CD14-positive monocyte (primary cell): ENCODE results near the gene MAGEA1. TPM values are rescaled to one million over a fixed set of nuclear protein-coding genes. Genes with fewer than 3 reads are reported as not detected.
"Not testable (repeated sequence)": the region's sequence is repeated elsewhere in the genome, so short reads cannot be mapped to it uniquely, and the experiment has no call there.

Source experiments
- DNase-seq, 3 donors: peaks; one replicate each; pipeline ENCODE4 v3.0.0-alpha.2; 2011 to 2022
- H2AFZ ChIP-seq: 2 replicates; pipeline ENCODE4 v1.6.0; 2012; ENCODE audit warnings: mild to moderate bottlenecking, low read depth, low read length, inconsistent platforms; ENCODE audit not compliant: insufficient read depth, poor library complexity, severe bottlenecking
- H3K27ac ChIP-seq, 2 donors: 1 replicate in 1 of 2; 2 replicates in 1 of 2; pipeline ENCODE4 v1.5.1; 2012 to 2013; ENCODE audit warnings: low read length in 2 of 2, control low read depth in 1 of 2, inconsistent platforms in 1 of 2, low read depth in 1 of 2, mild to moderate bottlenecking in 1 of 2
- H3K27me3 ChIP-seq, 2 donors: one replicate each; pipeline versions ENCODE4 v1.6.0 to v1.6.1; 2011 to 2013; ENCODE audit warnings: low read length in 2 of 2; ENCODE audit not compliant: control insufficient read depth in 2 of 2, insufficient read depth in 2 of 2
- H3K36me3 ChIP-seq, 2 donors: replicated peaks in 1 of 2; 1 replicate in 1 of 2; 2 replicates in 1 of 2; pipeline versions ENCODE4 v1.5.1 to v1.6.1; 2012 to 2013; ENCODE audit warnings: low read length in 2 of 2, control low read depth in 1 of 2, inconsistent platforms in 1 of 2, mild to moderate bottlenecking in 1 of 2; ENCODE audit not compliant: insufficient read depth in 2 of 2, control insufficient read depth in 1 of 2
- H3K4me1 ChIP-seq, 2 donors: 1 replicate in 1 of 2; 2 replicates in 1 of 2; pipeline versions ENCODE4 v1.5.1 to v1.6.1; 2012 to 2013; ENCODE audit warnings: low read length in 2 of 2, control low read depth in 1 of 2, inconsistent platforms in 1 of 2, mild to moderate bottlenecking in 1 of 2, moderate library complexity in 1 of 2; ENCODE audit not compliant: insufficient read depth in 2 of 2, control insufficient read depth in 1 of 2
- H3K4me2 ChIP-seq: replicated peaks from 2 replicates; pipeline ENCODE3; 2012; ENCODE audit warnings: low read length, moderate library complexity, mild to moderate bottlenecking; ENCODE audit not compliant: poor library complexity, severe bottlenecking; ENCODE audit errors: extremely low read depth
- H3K4me3 ChIP-seq, 3 experiments: fragments of 200-600 bp in 1 of 3; sonication (generic) in 1 of 3; replicated peaks in 1 of 3; 1 replicate in 2 of 3; 2 replicates in 1 of 3; pipeline ENCODE4 v1.5.1; 2011 to 2013; ENCODE audit warnings: low read length in 3 of 3, mild to moderate bottlenecking in 3 of 3, control low read depth in 2 of 3, low read depth in 2 of 3, inconsistent platforms in 1 of 3, moderate library complexity in 1 of 3
- H3K79me2 ChIP-seq: 2 replicates; pipeline ENCODE4 v1.6.0; 2012; ENCODE audit warnings: mild to moderate bottlenecking, control low read depth, inconsistent platforms, low read length, moderate library complexity; ENCODE audit not compliant: insufficient read depth
- H3K9ac ChIP-seq: 2 replicates; pipeline ENCODE4 v1.6.0; 2017; ENCODE audit warnings: low read length, mild to moderate bottlenecking; ENCODE audit not compliant: insufficient read depth, poor library complexity, severe bottlenecking
- H3K9me3 ChIP-seq, 2 donors: replicated peaks in 1 of 2; 1 replicate in 1 of 2; 2 replicates in 1 of 2; pipeline versions ENCODE4 v1.5.1 to v1.6.1; 2012 to 2013; ENCODE audit warnings: low read length in 2 of 2, control low read depth in 1 of 2; ENCODE audit not compliant: control insufficient read depth in 1 of 2, insufficient read depth in 1 of 2
- H4K20me1 ChIP-seq: 2 replicates; pipeline ENCODE4 v1.6.0; 2012; ENCODE audit warnings: mild to moderate bottlenecking, low read length, control low read depth, moderate library complexity; ENCODE audit not compliant: insufficient read depth
- H3K27ac Mint-ChIP-seq, 7 donors: one replicate each; pipeline ENCODE4 v1.8.0; 2020; ENCODE audit warnings: mild to moderate bottlenecking in 7 of 7, mixed read lengths in 7 of 7, moderate library complexity in 6 of 7, inconsistent platforms in 2 of 7
- H3K27me3 Mint-ChIP-seq, 3 donors: one replicate each; pipeline ENCODE4 v1.8.0; 2021 to 2022; ENCODE audit warnings: low read depth in 3 of 3, mild to moderate bottlenecking in 3 of 3, mixed read lengths in 3 of 3, moderate library complexity in 3 of 3, inconsistent platforms in 1 of 3
- H3K36me3 Mint-ChIP-seq, 2 donors: one replicate each; pipeline ENCODE4 v1.8.0; 2020; ENCODE audit warnings: mixed read lengths in 2 of 2, inconsistent platforms in 1 of 2, mild to moderate bottlenecking in 1 of 2
- H3K4me1 Mint-ChIP-seq: one replicate; pipeline ENCODE4 v1.8.0; 2020; ENCODE audit warnings: mild to moderate bottlenecking, mixed read lengths
- H3K4me3 Mint-ChIP-seq, 2 donors: one replicate each; pipeline ENCODE4 v1.8.0; 2020; ENCODE audit warnings: mild to moderate bottlenecking in 2 of 2, mixed read lengths in 2 of 2, moderate library complexity in 1 of 2
- H3K9me3 Mint-ChIP-seq, 7 donors: one replicate each; pipeline ENCODE4 v1.8.0; 2020 to 2022; ENCODE audit warnings: mixed read lengths in 7 of 7, mild to moderate bottlenecking in 6 of 7, moderate library complexity in 6 of 7, inconsistent platforms in 2 of 7
- WGBS: methylation state at CpG from one replicate; pipeline ENCODE4 v1.1.5; 2013; ENCODE audit warnings: missing lambda C conversion rate; ENCODE audit not compliant: insufficient coverage; 5-methylcytosine and 5-hydroxymethylcytosine counted together
- intact Hi-C, 2 donors: fragments of 100-400 bp; cut with micrococcal nuclease; formaldehyde crosslinking; loops; one replicate each; pipeline versions ENCODE4 v1.15.0 to v1.15.1; 2023
- polyA plus RNA-seq, 3 donors: library from polyadenylated mRNA; depleted of rRNA in 1 of 3; unstranded in 2 of 3; stranded (reverse) in 1 of 3; fragments of 300-500 nt in 2 of 3; fragments of >200 nt in 1 of 3; fragmentation: Illumina TruSeq in 2 of 3; gene quantifications; 1 replicate in 2 of 3; 2 replicates in 1 of 3; pipeline ENCODE4 v1.2.3, GENCODE V29; 2012 to 2021
- TF ChIP-seq, protein P1 (sequence below): fragments of 200-600 bp; IDR thresholded peaks from one replicate; pipeline ENCODE4 v1.8.0; 2022; ENCODE audit warnings: antibody characterized with exemption, mild to moderate bottlenecking

Gene MAGEA1
- polyA plus RNA-seq, 3 donors: not detected

DNA sequence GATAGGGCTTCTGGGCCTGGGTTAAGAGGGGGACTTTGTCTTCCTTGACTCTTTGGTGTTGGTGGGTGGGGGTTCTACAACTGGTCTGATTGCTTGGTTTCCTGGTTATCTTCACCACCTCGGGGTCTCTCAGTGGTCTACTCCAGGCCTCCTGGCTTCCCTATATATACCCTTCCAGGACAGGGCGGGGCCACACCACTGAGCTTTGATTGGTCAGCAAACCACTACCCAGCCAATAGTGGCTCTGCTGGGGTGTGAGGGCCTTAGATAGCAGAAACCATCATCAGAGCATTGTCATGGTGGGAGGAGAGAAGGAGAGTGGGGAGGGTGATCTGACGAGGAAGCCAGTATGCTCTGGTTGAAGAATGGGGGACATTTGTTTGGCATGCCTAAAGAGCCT is 14.4 kb upstream of the MAGEA1 start:
- Histone ChIP-seq H3K79me2 (no peaks in the 10 kb centered on the region), H3K4me3 (no peak overlapping the region), H3K9me3 (no peaks in the 10 kb centered on the region), H3K27ac (no peak overlapping the region), H4K20me1 (no peaks in the 10 kb centered on the region), H3K9ac (no peak overlapping the region), H3K27me3 (peaks cover 0 to 3% of the 10 kb centered on the region in 2 donors), H3K4me2 (no peak overlapping the region), H3K36me3 (no peaks in the 10 kb centered on the region), H3K4me1 (no peaks in the 10 kb centered on the region), H2AFZ (no peak overlapping the region)
- Mint-ChIP-seq H3K27me3 (peaks cover 3 to 8% (median 4%) of the 10 kb centered on the region in 3 donors), H3K4me1 (no peaks in the 10 kb centered on the region), H3K9me3 (peaks cover 0 to 4% (median 0%) of the 10 kb centered on the region in 7 donors), H3K4me3 (no peak overlapping the region), H3K27ac (no peak overlapping the region), H3K36me3 (no peaks in the 10 kb centered on the region)
- no peak for DNase-seq
- TF ChIP-seq, protein P1, sequence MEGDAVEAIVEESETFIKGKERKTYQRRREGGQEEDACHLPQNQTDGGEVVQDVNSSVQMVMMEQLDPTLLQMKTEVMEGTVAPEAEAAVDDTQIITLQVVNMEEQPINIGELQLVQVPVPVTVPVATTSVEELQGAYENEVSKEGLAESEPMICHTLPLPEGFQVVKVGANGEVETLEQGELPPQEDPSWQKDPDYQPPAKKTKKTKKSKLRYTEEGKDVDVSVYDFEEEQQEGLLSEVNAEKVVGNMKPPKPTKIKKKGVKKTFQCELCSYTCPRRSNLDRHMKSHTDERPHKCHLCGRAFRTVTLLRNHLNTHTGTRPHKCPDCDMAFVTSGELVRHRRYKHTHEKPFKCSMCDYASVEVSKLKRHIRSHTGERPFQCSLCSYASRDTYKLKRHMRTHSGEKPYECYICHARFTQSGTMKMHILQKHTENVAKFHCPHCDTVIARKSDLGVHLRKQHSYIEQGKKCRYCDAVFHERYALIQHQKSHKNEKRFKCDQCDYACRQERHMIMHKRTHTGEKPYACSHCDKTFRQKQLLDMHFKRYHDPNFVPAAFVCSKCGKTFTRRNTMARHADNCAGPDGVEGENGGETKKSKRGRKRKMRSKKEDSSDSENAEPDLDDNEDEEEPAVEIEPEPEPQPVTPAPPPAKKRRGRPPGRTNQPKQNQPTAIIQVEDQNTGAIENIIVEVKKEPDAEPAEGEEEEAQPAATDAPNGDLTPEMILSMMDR: no peak
- WGBS: no CpG with 5 or more reads among the region's 3 CpGs
- intact Hi-C loops: no loop called here

DNA sequence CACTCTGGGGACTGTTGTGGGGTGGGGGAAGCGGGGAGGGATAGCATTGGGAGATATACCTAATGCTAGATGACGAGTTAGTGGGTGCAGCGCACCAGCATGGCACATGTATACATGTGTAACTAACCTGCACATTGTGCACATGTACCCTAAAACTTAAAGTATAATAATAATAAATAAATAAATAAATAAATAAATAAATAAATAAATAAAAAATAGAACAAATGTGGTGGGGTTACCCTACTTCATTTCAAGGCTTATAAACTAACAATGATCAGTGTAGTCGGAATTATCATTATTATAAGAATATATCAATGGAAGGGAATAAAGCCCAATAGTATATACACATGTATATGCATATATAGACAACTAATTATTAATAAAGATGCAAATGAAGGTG is 10.7 kb upstream of the MAGEA1 start:
- H3K27ac ChIP-seq, H3K36me3 ChIP-seq, H4K20me1 ChIP-seq, H3K4me2 ChIP-seq, H3K4me1 ChIP-seq, H3K9ac ChIP-seq, H3K4me3 Mint-ChIP-seq, H3K27me3 ChIP-seq, intact Hi-C loops, H3K27me3 Mint-ChIP-seq, H3K4me3 ChIP-seq, H2AFZ ChIP-seq, H3K79me2 ChIP-seq, H3K4me1 Mint-ChIP-seq, H3K27ac Mint-ChIP-seq, H3K9me3 ChIP-seq, H3K36me3 Mint-ChIP-seq, DNase-seq: not testable (repeated sequence)
- H3K9me3 Mint-ChIP-seq: peaks cover 0 to 11% (median 2%) of the 10 kb centered on the region in 7 donors
- WGBS: no CpG with 5 or more reads among the region's 4 CpGs
